Measurements from ENCODE around the gene SLC24A3.

- TF ChIP-seq CTCF (IDR thresholded peaks at IDR 0.05), result peak; percentile 97
- no peak for TF ChIP-seq EZH2phosphoT487 (IDR thresholded peaks at IDR 0.05)
These were observed 371.2 kb downstream of the SLC24A3 start for GRCh38 chr20:19583532-19584175.
